GM18498 (cell line): ENCODE data around the gene TMEM178B.

ENCODE experiments used
- ATAC-seq: cut with Tn5 transposase; IDR thresholded peaks from one replicate; pipeline ENCODE4 v1.9.1; 2021; ENCODE audit warnings: mild to moderate bottlenecking, moderate library complexity; ENCODE audit not compliant: unreplicated experiment

The TMEM178B gene

DNA sequence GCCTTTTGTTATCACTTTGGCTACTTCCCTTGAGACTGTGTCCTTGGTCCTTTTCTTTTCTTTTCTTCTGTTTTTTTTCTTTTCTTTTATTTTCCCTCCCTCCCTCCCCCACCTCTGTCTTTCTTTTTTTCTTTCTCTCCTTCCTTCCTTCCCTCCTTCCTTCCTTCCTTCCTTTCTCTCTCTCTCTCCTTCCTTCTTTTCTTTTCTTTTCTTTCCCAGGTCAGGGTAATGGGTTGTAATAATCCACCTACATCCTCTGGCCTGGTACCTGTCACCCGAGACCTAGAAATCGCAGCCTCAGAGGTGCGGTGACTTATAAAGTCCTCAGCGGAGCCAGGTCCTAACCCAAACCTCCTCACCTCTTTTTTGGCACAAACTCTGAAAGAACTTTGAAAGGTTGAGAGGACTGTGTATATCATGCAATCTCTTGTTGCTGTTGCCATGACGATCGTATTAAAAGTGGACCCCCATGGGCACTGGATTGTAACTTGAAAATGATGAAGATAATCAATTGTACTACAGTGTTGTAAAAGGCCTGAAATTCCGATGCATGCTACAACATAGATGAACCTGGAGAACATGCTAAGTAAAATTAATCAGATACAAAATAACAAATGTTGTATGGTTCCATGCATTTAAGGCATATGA is 336.6 kb downstream of the TMEM178B start:
- ATAC-seq, result no peak

- no peak for ATAC-seq
These were observed 337.3 kb downstream of the TMEM178B start for GRCh38 chr7:141411133-141411532.

- no peak for ATAC-seq
These were observed 342.1 kb downstream of the TMEM178B start for GRCh38 chr7:141415999-141416398.

GRCh38 chr7:141416650-141417270 is 342.9 kb downstream of the TMEM178B start:
- ATAC-seq, result no peak

- ATAC-seq, result no peak
These were observed 343.6 kb downstream of the TMEM178B start for GRCh38 chr7:141417506-141417905.

- no peak for ATAC-seq
These were observed 344.2 kb downstream of the TMEM178B start for GRCh38 chr7:141418066-141418465.

- no peak for ATAC-seq
These were observed 347.4 kb downstream of the TMEM178B start for GRCh38 chr7:141421306-141421705.

DNA sequence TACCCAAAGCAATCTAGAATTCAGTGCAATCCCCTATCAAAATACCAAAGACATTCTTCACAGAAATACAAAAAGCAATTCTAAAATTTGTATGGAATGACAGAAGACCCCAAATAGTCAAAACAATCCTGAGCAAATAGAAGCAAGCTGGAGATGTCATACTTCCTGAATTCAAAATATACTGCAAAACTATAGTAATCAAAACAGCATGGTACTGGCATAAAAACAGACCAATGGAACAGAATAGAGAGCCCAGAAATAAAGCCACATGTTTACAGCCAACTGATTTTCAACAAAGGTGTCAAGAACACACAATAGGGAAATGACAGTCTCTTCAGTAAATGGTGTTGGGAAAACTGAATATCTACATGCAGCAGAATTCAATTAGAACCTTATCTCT is 353.3 kb downstream of the TMEM178B start:
- ATAC-seq, result no peak

- no peak for ATAC-seq
These were observed 356.7 kb downstream of the TMEM178B start for GRCh38 chr7:141430455-141431139.

GRCh38 chr7:141431140-141431479 is 357.2 kb downstream of the TMEM178B start:
- no peak for ATAC-seq

DNA sequence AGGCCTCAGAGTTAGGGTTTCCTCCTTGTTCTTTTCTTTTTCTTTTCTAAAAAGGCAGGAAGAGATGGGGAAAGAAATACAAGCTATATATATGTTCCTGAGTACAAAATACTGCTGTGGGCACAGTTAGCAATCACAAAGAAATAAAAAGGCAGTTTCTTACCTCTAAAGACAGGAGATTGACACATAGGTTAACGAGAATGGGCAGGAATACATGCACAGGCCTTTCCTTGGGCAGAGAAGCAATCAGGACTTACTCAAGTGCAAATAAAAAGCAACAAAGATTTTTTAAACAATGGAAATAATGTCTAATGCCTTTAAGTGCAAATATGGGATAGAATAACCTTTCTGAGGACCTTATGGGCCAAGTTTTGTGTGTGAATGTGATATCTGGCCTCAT is 357.8 kb downstream of the TMEM178B start:
- no peak for ATAC-seq

- ATAC-seq, result no peak
These were observed 359.8 kb downstream of the TMEM178B start for GRCh38 chr7:141433698-141434097.

DNA sequence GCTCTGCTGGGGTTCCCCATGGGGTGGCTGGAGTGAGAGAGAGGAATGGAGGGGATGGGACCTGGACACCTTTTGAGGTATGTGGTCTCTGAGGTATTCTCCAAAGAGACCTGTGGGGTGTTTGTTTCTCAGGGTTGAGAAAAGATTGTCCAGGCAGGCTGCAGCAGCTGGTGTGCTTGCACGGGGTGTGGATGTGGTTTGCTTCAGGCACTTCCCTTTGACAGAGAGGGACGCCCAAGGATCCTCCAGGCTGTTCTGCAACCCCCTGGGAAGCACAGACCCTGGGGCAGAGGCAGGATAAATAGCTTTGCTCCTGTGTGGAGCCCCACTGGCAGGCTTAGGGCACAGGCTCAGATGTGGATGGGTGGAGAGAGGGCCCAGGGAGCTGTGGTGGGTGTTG is 362.3 kb downstream of the TMEM178B start:
- ATAC-seq, result no peak

GRCh38 chr7:141436575-141437075 is 362.8 kb downstream of the TMEM178B start:
- ATAC-seq, result no peak

DNA sequence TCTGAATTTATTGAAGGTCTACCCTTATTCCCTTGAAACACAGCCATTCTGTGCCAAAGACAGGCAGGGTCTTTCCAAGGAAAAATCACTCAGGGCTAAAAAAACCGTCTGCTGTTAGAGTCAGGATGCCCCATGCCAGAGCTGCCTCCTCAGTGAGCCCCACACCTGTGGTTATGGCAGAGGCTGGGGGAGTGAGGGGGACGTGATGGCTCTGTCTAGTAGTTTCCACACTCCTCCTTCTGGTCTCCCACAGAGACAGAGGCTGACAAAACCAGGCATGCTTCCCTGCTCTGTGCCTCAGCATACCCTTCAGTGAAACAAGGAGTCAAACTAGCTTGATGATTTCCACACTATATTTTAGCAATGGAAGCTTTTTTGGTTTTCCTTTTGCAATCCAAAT is 365.3 kb downstream of the TMEM178B start:
- no peak for ATAC-seq

DNA sequence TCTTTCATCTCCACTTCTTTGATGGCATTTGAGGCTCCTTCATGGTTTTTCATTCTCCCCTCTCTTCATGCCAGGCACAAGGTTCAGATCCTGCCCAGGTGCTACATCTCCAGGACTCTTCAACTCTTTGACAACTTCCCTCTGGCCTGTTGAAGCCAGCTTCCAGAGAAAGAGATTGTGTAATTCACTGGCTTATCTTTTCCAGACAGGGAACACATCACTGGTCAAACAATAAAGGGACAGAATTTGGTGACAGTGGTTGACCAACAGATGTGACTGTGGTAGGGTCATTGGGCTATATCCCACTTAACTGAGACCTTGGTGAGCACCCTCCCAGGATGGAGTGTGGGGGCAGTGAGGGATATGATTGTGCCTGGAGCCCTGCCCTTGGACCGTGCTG is 365.9 kb downstream of the TMEM178B start:
- ATAC-seq, result no peak

DNA sequence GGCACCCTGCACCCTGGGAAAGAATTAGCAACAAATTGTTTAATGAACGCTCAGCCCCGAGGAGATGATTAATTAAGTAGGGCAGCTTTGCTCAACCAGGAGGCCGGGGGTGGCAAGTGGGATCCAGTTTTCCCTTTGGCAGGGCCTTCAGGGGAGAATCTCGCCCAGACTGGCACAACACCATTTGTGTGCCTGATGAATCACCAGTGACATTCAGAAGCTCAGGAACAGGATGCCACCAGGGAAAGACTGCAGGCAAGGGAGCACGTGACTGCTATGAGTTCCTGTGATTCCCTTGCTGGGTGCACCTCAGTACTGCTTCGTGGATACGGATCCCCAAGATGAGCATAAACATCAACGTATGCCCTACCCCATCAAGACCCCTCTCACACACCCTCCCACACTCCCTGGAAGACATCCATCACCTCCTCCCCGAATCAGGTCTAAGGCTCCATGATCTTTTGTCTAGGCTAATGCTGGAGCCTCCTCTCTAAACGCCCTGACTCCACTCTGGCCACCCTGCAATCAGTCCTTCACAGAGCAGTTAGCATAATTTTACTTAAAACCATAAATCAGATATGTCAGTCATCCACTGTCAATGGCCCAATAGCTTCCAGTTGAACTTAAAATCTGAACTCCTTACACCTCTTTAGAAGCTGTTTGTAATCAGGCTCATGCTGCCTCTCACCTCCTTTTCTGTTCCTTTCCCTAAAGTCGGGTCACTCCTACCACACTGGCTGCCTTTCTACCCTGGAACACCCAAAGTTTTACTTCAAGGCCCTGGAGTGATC is 368.2 kb downstream of the TMEM178B start:
- ATAC-seq, result no peak

GRCh38 chr7:141442781-141443180 is 368.9 kb downstream of the TMEM178B start:
- no peak for ATAC-seq

GRCh38 chr7:141444961-141445360 is 371.1 kb downstream of the TMEM178B start:
- no peak for ATAC-seq

GRCh38 chr7:141451232-141451631 is 377.4 kb downstream of the TMEM178B start:
- ATAC-seq, result no peak

DNA sequence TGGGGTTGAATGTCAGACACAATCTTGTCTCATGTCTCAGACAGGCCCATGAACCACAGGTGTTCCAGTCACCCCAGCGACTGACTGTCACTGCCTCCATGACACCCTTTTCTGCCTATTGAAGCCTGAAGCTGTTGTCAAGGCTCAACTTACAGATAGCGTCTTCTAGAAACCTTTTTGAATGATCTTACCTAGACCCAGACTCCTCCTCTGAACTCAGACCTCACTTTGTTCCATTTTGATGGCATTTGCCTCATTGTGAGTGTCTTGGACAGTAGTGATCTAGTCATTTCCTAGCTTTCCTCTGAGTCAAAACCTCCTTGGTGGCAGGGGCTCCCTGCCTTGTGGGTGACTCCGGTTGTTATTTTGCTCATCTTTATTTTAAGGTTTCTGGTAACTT is 379.0 kb downstream of the TMEM178B start:
- ATAC-seq, result no peak
